ENCODE measurements around the gene HYOU1. TPM values are rescaled to one million over a fixed set of nuclear protein-coding genes. Genes with fewer than 3 reads are reported as not detected.

HYOU1 gene
- total RNA-seq, 1 experiment from 2014 or later: 398 TPM

GRCh38 chr11:119030329-119031047, 26.5 kb downstream of the HYOU1 start, which contains the start of gene SLC37A4:
SLC37A4 (minus strand) TSS chr11:119030877.
- no TSS peak for BruUV-seq (replicated peaks)
- peak; percentile 97 for DNase-seq (ENCODE audit: unreplicated experiment)
- TF ChIP-seq, protein P1, sequence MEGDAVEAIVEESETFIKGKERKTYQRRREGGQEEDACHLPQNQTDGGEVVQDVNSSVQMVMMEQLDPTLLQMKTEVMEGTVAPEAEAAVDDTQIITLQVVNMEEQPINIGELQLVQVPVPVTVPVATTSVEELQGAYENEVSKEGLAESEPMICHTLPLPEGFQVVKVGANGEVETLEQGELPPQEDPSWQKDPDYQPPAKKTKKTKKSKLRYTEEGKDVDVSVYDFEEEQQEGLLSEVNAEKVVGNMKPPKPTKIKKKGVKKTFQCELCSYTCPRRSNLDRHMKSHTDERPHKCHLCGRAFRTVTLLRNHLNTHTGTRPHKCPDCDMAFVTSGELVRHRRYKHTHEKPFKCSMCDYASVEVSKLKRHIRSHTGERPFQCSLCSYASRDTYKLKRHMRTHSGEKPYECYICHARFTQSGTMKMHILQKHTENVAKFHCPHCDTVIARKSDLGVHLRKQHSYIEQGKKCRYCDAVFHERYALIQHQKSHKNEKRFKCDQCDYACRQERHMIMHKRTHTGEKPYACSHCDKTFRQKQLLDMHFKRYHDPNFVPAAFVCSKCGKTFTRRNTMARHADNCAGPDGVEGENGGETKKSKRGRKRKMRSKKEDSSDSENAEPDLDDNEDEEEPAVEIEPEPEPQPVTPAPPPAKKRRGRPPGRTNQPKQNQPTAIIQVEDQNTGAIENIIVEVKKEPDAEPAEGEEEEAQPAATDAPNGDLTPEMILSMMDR (IDR thresholded peaks at IDR 0.05; ENCODE audit: unreplicated experiment): peak; percentile 71
- Mint-ChIP-seq H3K4me1 (ENCODE audit: insufficient read depth, unreplicated experiment) (peaks cover 15% of the 10 kb centered on the region), H3K36me3 (ENCODE audit: insufficient read depth, unreplicated experiment) (peaks cover 8% of the 10 kb centered on the region), H3K9me3 (ENCODE audit: unreplicated experiment) (no peaks in the 10 kb centered on the region), H3K27me3 (ENCODE audit: insufficient read depth, unreplicated experiment) (no peaks in the 10 kb centered on the region), H3K27ac (ENCODE audit: low read depth, unreplicated experiment) (peak within 1 kb of the TSS; percentile 70), H3K4me3 (ENCODE audit: unreplicated experiment) (peak within 1 kb of the TSS; percentile 75)
- ChIA-PET CTCF (interaction anchor here (0.5 to 2.2 kb wide), 5 partner anchors 10 to 926 kb away, joined by 3 to 7 read pairs (median 6); partner anchors contain the start of genes RPS25 and TRAPPC4), POLR2A (interaction anchor here (0.5 to 4.6 kb wide), 13 partner anchors 12 to 595 kb away, joined by 3 to 65 read pairs (median 6); partner anchors contain the start of genes C2CD2L, CENATAC, DPAGT1 and HMBS)
- intact Hi-C loops (cut with micrococcal nuclease): loop anchor here (2.0 kb wide), 1 partner anchor 26 kb away; the partner anchor contains the start of gene HYOU1

- ChIA-PET POLR2A (interaction anchor here (0.6 to 4.6 kb wide), 11 partner anchors 12 to 595 kb away, joined by 3 to 65 read pairs (median 6); partner anchors contain the start of genes CENATAC, DPAGT1, HMBS and RPS25), CTCF (interaction anchor here (0.6 to 2.2 kb wide), 3 partner anchors 11 to 122 kb away, joined by 4 to 6 read pairs (median 5); partner anchors contain the start of genes RPS25 and TRAPPC4)
- peaks cover 15% of the 10 kb centered on the region for H3K4me1 Mint-ChIP-seq (ENCODE audit: insufficient read depth, unreplicated experiment)
- peak overlapping the region; percentile 70 for H3K27ac Mint-ChIP-seq (ENCODE audit: low read depth, unreplicated experiment)
- BruUV-seq (replicated peaks): no TSS peak
- H3K4me3 Mint-ChIP-seq (ENCODE audit: unreplicated experiment): peak overlapping the region; percentile 75
- intact Hi-C loops (cut with micrococcal nuclease): loop anchor here (2.0 kb wide), 1 partner anchor 27 kb away; the partner anchor contains the start of gene HYOU1
- no peaks in the 10 kb centered on the region for H3K27me3 Mint-ChIP-seq (ENCODE audit: insufficient read depth, unreplicated experiment)
- H3K9me3 Mint-ChIP-seq (ENCODE audit: unreplicated experiment): no peaks in the 10 kb centered on the region
- no peak for DNase-seq (ENCODE audit: unreplicated experiment)
- peaks cover 8% of the 10 kb centered on the region for H3K36me3 Mint-ChIP-seq (ENCODE audit: insufficient read depth, unreplicated experiment)
- TF ChIP-seq, protein P1 (IDR thresholded peaks at IDR 0.05; ENCODE audit: unreplicated experiment): no peak
Observed at GRCh38 chr11:119030029-119030328, 27.0 kb downstream of the HYOU1 start.

GRCh38 chr11:119029340-119030028, 27.5 kb downstream of the HYOU1 start:
- peaks cover 15% of the 10 kb centered on the region for H3K4me1 Mint-ChIP-seq (ENCODE audit: insufficient read depth, unreplicated experiment)
- no peak for DNase-seq (ENCODE audit: unreplicated experiment)
- peak overlapping the region; percentile 75 for H3K4me3 Mint-ChIP-seq (ENCODE audit: unreplicated experiment)
- POLR2A ChIA-PET: interaction anchor here (0.6 to 4.6 kb wide), 10 partner anchors 11 to 594 kb away, joined by 3 to 65 read pairs (median 6); partner anchors contain the start of genes CENATAC, DPAGT1, HMBS and RPS25
- peak overlapping the region; percentile 70 for H3K27ac Mint-ChIP-seq (ENCODE audit: low read depth, unreplicated experiment)
- TF ChIP-seq, protein P1 (IDR thresholded peaks at IDR 0.05; ENCODE audit: unreplicated experiment): no peak
- TSS peak; percentile 22 for BruUV-seq (replicated peaks)
- H3K27me3 Mint-ChIP-seq (ENCODE audit: insufficient read depth, unreplicated experiment): no peaks in the 10 kb centered on the region
- H3K36me3 Mint-ChIP-seq (ENCODE audit: insufficient read depth, unreplicated experiment): peaks cover 8% of the 10 kb centered on the region
- intact Hi-C loops (cut with micrococcal nuclease): loop anchor here (2.0 kb wide), 1 partner anchor 27 kb away; the partner anchor contains the start of gene HYOU1
- CTCF ChIA-PET: interaction anchor here (0.6 kb wide), 1 partner anchor 122 kb away, joined by 4 read pairs; no protein-coding TSS in a partner anchor
- no peaks in the 10 kb centered on the region for H3K9me3 Mint-ChIP-seq (ENCODE audit: unreplicated experiment)

DNA sequence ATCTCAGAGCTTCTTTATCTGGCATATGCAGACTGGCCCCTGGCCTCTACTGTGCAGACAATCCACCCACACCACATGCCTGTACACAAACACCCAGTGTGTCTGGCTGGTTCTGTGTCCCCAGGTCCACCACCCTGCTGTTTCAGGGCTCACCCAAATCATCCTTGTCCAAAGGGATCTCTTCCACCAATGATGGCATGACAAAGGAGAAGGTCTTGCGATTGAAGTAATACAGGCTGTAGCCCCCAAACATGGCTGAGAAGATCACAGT, 28.0 kb downstream of the HYOU1 start:
- Mint-ChIP-seq H3K4me1 (ENCODE audit: insufficient read depth, unreplicated experiment) (peaks cover 15% of the 10 kb centered on the region), H3K27me3 (ENCODE audit: insufficient read depth, unreplicated experiment) (no peaks in the 10 kb centered on the region), H3K9me3 (ENCODE audit: unreplicated experiment) (no peaks in the 10 kb centered on the region), H3K36me3 (ENCODE audit: insufficient read depth, unreplicated experiment) (peaks cover 10% of the 10 kb centered on the region), H3K27ac (ENCODE audit: low read depth, unreplicated experiment) (no peak overlapping the region), H3K4me3 (ENCODE audit: unreplicated experiment) (no peak overlapping the region)
- no peak for DNase-seq (ENCODE audit: unreplicated experiment)
- intact Hi-C loops (cut with micrococcal nuclease): no loop called here
- TF ChIP-seq, protein P1 (IDR thresholded peaks at IDR 0.05; ENCODE audit: unreplicated experiment): no peak
- ChIA-PET POLR2A (interaction anchor here (0.6 to 4.6 kb wide), 5 partner anchors 11 to 117 kb away, joined by 3 to 65 read pairs (median 7); partner anchors contain the start of genes CENATAC, HYOU1, RPS25 and TRAPPC4), CTCF (no interaction called here)
- BruUV-seq (replicated peaks): no TSS peak
